GM12878 (cell line): ENCODE results near the gene CLEC1A.

Experiments used
- CEBPB ChIP-seq, 2 experiments: fragments of 150-350 bp in 1 of 2; IDR thresholded peaks; 2 replicates each; pipeline ENCODE4 v1.6.1; 2012 to 2014; ENCODE audit warnings: low read depth in 2 of 2, low read length in 2 of 2, borderline replicate concordance in 1 of 2, inconsistent platforms in 1 of 2
- CTCF ChIP-seq, 3 experiments: IDR thresholded peaks in 2 of 3; conservative IDR thresholded peaks in 1 of 3; 2 replicates each; pipeline ENCODE4 v1.5.1; 2011; ENCODE audit warnings: low read depth in 3 of 3, low read length in 3 of 3, mild to moderate bottlenecking in 3 of 3, control low read depth in 2 of 3, moderate library complexity in 2 of 3, inconsistent platforms in 1 of 3, mixed read lengths in 1 of 3; ENCODE audit not compliant: control insufficient read depth in 2 of 3, insufficient read depth in 1 of 3; ENCODE audit errors: extremely low read depth in 1 of 3
- PML ChIP-seq: IDR thresholded peaks from 2 replicates; pipeline ENCODE4 v1.6.1; 2012; ENCODE audit warnings: low read length, inconsistent platforms
- POLR2A ChIP-seq: IDR thresholded peaks from 2 replicates; pipeline ENCODE4 v1.6.1; 2011; ENCODE audit warnings: low read depth, mild to moderate bottlenecking, low read length
- SIN3A ChIP-seq: IDR thresholded peaks from 2 replicates; pipeline ENCODE4 v1.6.1; 2012; ENCODE audit warnings: low read depth, low read length, improper control_type of control experiment
- SMAD1 ChIP-seq: fragments of 450-650 bp; IDR thresholded peaks from 2 replicates; pipeline ENCODE4 v1.6.1; 2018; ENCODE audit warnings: mild to moderate bottlenecking, low read depth; ENCODE audit not compliant: partially characterized antibody
- SMARCA5 ChIP-seq: fragments of 450-650 bp; IDR thresholded peaks from 2 replicates; pipeline ENCODE4 v1.6.1; 2017; ENCODE audit warnings: mild to moderate bottlenecking
- SP1 ChIP-seq: IDR thresholded peaks from one replicate; pipeline ENCODE4 v1.6.1; 2011; ENCODE audit warnings: low read depth, low read length
- STAT3 ChIP-seq: IDR thresholded peaks from 2 replicates; pipeline ENCODE4 v1.6.1; 2011; ENCODE audit warnings: low read depth, low read length, improper control_type of control experiment
- TAF1 ChIP-seq: IDR thresholded peaks from 2 replicates; pipeline ENCODE4 v1.6.1; 2011; ENCODE audit warnings: mild to moderate bottlenecking, low read depth, low read length, borderline replicate concordance
- TF ChIP-seq, protein P1 (sequence below): IDR thresholded peaks from 2 replicates; pipeline ENCODE4 v1.6.1; 2012; ENCODE audit warnings: mild to moderate bottlenecking, low read depth, low read length
- TF ChIP-seq, protein P2 (sequence below): IDR thresholded peaks from 2 replicates; pipeline ENCODE4 v1.6.1; 2011; ENCODE audit warnings: borderline replicate concordance, low read depth, mild to moderate bottlenecking, moderate library complexity, mixed read lengths, low read length; ENCODE audit not compliant: insufficient read depth; ENCODE audit errors: extremely low read length

GRCh38 chr12:10025236-10025635 is 73.5 kb downstream of the CLEC1A start:
- TF ChIP-seq CEBPB (IDR thresholded peaks at IDR 0.05; ENCODE audit: borderline replicate concordance in 1 of 2, low read depth in 2 of 2, low read length in 2 of 2) (no peak), SIN3A (no peak), TAF1 (no peak), SMARCA5 (no peak), CTCF (IDR thresholded peaks at IDR 0.05 in 2 of 3, conservative IDR thresholded peaks at IDR 0.05 in 1 of 3; ENCODE audit: control insufficient read depth in 2 of 3, extremely low read depth in 1 of 3, insufficient read depth in 1 of 3, low read depth in 3 of 3, low read length in 3 of 3) (no peak), SP1 (no peak), POLR2A (no peak), STAT3 (no peak), SMAD1 (no peak), PML (no peak)
- TF ChIP-seq, protein P1, sequence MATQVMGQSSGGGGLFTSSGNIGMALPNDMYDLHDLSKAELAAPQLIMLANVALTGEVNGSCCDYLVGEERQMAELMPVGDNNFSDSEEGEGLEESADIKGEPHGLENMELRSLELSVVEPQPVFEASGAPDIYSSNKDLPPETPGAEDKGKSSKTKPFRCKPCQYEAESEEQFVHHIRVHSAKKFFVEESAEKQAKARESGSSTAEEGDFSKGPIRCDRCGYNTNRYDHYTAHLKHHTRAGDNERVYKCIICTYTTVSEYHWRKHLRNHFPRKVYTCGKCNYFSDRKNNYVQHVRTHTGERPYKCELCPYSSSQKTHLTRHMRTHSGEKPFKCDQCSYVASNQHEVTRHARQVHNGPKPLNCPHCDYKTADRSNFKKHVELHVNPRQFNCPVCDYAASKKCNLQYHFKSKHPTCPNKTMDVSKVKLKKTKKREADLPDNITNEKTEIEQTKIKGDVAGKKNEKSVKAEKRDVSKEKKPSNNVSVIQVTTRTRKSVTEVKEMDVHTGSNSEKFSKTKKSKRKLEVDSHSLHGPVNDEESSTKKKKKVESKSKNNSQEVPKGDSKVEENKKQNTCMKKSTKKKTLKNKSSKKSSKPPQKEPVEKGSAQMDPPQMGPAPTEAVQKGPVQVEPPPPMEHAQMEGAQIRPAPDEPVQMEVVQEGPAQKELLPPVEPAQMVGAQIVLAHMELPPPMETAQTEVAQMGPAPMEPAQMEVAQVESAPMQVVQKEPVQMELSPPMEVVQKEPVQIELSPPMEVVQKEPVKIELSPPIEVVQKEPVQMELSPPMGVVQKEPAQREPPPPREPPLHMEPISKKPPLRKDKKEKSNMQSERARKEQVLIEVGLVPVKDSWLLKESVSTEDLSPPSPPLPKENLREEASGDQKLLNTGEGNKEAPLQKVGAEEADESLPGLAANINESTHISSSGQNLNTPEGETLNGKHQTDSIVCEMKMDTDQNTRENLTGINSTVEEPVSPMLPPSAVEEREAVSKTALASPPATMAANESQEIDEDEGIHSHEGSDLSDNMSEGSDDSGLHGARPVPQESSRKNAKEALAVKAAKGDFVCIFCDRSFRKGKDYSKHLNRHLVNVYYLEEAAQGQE: no peak
- TF ChIP-seq, protein P2, sequence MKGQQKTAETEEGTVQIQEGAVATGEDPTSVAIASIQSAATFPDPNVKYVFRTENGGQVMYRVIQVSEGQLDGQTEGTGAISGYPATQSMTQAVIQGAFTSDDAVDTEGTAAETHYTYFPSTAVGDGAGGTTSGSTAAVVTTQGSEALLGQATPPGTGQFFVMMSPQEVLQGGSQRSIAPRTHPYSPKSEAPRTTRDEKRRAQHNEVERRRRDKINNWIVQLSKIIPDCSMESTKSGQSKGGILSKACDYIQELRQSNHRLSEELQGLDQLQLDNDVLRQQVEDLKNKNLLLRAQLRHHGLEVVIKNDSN: no peak
